Jurkat, Clone E6-1 (cell line): ENCODE data around the gene KDM2B.
A peak's percentile ranks its signal among the peaks of the same experiment; 100 is the strongest.
"Not testable (repeated sequence)": the region's sequence is repeated elsewhere in the genome, so short reads cannot be mapped to it uniquely, and the experiment has no call there.

ENCODE experiments used
- DNase-seq: peaks from one replicate; pipeline ENCODE4 v3.0.0-alpha.2; 2011; ENCODE audit warnings: low read depth, low spot score
- H3K4me3 ChIP-seq: 2 replicates; pipeline ENCODE4 v1.5.1; 2011; ENCODE audit warnings: mild to moderate bottlenecking, low read length, control low read depth, moderate library complexity

The KDM2B gene

DNA sequence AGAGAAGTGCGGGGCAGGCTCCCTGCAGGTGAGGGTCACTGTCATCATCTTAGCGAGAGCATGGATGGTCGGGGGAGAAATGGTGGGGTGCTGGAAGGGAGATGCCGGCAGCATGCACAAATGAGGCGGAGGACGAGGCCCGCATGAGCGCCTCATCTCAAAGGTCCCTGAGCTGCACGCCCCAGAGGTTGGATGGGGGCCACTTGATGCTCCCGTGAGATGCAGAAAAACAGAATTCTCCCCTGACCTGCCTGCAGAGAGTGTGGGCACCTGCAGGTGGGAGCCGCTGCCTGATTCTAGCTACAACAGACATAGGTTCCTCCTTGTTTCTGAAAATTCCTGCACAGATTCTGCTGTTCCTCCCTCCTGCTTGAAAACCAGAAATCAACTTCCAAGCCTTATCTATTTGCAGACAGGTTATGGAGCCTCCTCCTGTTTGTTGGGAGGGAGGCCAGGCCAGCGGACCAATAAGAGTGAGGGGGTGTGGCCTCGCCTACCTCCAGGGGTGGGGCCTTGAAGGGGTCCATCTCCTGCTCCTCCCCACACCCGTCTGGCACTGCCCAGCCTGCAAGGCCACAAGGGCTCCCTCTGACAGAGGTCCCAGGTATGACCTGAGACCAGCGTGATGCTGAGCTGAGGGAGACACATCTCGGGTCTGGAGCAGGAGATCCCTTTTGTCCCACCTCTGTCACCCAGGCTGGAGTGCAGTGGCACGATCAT lies 67.2 kb downstream of the KDM2B start:
- H3K4me3 ChIP-seq: no peak overlapping the region
- no peak for DNase-seq

DNA sequence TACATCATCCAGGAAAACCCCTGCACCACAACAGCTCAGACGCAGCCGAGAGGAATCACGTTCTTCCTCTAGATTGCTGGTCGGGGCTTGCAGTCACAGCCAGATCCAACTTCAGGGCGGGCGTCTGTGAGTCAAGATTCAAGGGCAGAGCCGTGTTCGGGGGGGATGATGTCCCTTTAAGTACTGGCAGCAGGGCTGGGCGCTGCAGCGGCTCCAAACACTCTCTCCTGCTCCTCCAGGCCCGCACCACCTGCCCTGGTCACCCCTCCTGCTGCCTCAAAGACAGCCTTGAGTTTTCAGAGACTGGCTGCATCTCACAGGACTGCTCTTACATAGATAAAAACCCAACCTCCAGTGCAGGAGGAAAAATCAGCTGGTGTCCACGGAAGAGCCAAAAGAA lies 68.3 kb downstream of the KDM2B start:
- DNase-seq: no peak

DNA sequence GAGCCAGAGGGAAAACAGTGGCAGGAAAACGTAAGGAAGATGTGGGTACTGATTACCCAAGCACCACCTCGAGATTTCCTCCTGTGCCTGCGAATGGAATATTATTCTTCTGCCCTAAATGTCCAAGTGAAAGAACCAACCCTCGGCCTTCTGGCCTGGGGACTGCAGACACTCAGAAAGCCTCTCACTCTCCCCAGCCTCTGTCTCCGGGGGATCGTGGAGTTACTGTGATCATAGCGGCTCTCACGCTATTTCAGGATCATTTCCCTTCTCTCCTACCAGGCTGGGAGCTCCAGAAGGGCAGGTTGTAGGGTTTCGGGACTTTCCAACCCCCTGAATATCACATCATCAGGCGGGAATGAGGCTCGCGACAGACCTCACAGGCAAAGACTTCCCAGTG lies 68.9 kb downstream of the KDM2B start:
- no peak for DNase-seq

More for the DNA sequence above, 68.3 kb downstream of the KDM2B start:
- H3K4me3 ChIP-seq: no peak overlapping the region

DNA sequence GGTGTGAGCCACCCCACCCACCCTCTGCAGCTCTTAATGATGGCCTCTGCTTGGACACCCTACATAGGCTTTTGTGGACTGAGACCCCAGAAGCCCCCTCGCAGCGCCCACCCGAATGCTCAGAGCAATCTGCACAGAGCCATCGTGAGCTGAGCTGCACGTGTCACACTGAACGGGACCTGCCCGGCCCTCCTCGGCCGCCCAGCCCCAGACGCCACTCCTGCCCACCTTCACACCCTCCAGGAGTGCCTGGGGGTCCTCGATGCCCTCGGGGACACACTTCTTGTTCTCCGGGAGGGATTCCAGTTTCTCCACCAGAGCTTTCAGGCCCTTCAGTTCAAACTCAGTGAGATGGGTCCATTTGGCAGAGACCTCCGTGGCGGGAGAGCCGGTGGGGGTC lies 71.5 kb downstream of the KDM2B start:
- no peak for DNase-seq
- no peak overlapping the region for H3K4me3 ChIP-seq

More for the DNA sequence above, 68.9 kb downstream of the KDM2B start:
- H3K4me3 ChIP-seq: no peak overlapping the region

DNA sequence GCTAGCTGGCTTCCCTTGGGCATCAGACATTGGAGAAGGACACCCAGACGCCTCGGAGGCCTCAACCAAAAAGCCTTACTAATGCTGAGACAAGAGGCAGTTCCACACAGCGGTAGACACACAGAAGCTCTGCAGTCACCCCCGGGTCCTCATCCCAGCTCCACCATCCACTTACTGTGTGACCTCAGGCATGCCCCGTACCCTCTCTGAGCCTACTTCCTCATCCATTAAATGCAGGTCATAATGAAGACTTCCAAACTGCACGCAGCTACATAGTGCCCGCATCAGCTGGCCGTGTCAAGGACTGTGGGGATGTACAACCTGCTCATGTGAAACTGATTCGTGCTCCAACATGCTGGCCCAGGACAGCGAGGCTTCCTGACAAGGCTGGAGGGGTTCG lies 72.3 kb downstream of the KDM2B start:
- no peak overlapping the region for H3K4me3 ChIP-seq
- no peak for DNase-seq

DNA sequence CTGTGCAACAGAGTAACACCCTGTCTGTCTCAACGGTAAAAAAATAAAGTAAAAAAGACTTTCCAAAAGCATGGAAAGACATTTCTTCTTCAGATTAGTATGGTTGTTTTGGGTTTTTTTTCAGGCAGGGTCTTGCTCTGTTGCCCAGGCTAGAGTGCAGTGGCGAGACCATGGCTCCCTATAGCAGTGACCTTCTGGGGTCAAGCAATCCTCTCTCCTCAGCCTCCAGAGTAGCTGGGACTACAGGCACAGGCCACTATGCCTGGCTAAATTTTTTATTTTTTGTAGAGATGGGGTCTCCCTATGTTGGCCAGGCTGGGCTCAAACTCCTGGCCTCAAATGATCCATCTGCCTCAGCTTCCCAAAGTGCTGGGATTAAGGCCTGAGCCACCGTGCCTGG lies 72.8 kb downstream of the KDM2B start:
- H3K4me3 ChIP-seq: no peak overlapping the region
- no peak for DNase-seq

DNA sequence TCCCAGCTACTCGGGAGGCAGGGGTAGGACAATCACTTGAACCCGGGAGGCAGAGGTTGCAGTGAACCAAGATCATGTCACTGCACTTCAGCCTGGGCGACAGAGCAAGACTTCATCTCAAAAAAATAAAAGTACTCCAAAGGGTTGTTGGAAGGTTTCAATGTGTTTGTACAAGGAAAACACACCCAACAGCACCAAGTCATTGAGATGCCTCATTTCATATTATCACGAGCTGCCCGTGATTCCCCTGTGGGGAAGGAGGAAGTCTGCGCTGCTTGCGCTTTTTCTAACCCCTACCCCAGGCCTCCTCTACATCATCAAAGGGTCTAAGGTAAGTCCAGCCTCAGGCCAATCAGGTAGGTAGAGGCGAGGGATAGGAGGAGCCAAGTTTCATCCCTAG lies 73.6 kb downstream of the KDM2B start:
- H3K4me3 ChIP-seq: no peak overlapping the region
- DNase-seq: no peak

DNA sequence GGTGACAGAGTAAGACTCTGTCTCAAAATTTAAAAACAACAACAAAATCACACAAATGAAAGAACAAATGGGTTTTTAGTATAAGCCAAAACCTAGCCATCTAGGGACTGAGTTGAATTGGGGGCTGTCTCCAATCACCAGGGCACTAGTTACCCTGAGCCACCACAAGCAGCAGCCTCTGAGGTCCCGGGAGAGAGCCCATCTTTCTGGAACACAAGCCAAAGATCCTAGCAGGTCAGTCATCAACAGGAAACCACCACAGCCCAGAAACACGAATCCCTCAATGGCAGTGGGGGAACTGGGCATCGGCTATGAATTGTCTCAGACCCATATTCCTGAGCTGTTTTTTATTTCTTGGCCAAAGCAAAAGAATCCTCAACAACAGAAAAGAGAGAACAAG lies 75.3 kb downstream of the KDM2B start:
- H3K4me3 ChIP-seq: no peak overlapping the region
- no peak for DNase-seq

DNA sequence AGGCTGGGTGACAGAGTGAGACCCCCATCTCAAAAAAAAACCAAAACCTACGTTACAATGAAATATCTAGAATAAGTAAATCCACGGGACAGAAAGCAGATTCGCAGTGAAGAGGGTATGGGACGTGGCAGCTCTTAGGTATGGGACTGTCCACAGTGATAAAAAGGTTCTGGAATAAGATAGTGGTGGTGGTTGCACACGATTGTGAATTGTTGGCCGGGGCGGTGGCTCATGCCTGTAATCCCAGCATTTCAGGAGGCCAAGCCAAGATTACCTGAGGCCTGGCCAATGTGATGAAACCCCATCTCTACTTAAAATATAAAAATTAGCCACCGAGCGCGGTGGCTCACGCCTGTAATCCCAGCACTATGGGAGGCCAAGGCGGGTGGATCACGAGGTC lies 76.3 kb downstream of the KDM2B start:
- no peak for DNase-seq
- H3K4me3 ChIP-seq: no peak overlapping the region

DNA sequence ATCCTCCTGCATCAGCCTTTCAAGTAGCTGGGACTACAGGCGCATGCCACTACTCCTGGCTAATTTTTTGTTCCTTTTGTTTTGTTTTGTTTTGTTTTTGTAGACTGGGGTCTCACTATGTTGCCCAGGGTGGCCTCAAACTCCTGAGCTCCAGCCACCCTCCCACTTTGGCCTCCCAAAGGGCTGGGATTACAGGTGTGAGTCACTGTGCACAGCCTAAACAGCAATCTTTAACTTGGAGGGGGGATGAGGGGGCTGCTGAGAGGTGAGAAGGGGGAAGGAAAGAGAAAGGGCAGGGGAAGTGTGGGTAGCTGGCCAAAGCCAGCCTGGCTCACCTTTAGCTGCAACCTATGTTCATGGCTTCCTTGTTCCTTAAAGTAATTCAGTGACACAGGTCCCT lies 77.4 kb downstream of the KDM2B start:
- DNase-seq: no peak
- no peak overlapping the region for H3K4me3 ChIP-seq

DNA sequence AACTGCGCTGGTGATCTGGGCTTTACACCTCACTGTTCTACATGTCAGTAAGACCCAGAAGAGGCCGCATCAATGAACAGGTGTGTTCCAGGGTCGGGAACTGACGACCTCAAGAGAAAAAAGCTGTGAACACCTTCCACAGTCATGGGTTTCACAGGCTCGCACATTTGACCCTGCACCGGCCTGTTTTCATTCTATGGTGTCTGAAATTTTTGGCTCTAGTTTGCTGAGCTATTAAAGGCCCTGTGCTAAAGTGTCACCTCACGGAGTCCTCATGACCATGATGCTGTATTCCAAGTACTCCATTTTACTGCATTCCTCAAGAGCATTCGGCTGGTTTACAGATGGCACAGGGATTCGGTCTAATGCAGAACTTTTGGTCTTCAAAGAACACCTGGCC lies 78.9 kb downstream of the KDM2B start:
- H3K4me3 ChIP-seq: no peak overlapping the region
- no peak for DNase-seq

DNA sequence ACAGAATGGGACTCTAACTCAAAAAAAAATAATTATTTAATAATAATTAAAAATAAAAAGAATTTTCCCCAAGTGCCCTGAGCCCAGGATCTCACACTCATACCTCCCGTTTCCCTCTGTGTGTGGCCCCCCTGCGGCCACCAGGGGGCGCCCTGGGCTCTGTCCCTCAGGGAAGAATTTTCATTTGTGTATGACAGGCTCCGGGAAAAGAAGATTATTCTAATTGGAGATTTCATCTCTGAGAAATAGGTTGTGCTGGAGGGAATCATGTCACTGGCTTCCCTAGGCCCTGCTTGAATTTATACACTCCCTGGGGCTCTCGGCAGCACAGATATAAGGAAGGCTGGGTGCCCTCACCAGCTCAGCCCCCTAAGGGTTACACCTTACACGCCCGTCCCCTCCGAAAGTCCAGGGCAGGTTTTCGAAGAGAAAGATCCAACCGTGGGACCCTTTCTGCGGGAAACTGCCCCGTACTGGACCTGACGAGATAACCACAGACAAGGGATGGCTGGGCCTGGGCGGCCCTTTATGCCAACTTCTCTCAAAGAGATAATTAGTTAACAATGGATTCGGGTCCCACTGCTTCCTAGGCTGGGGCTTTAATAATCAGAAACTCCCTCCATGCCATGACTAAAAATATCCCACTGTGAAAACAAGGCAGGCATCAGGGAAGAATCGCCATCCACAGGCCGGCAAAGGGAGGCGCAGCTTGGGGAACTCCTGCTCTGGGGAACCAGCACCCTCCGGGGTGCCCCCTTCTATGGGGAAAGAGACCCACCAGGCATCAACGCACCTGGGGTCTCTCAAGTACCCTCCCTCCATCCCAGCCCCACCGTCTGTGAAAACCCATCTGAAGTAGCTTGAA lies 80.7 kb downstream of the KDM2B start:
- H3K4me3 ChIP-seq: no peak overlapping the region
- DNase-seq: no peak

DNA sequence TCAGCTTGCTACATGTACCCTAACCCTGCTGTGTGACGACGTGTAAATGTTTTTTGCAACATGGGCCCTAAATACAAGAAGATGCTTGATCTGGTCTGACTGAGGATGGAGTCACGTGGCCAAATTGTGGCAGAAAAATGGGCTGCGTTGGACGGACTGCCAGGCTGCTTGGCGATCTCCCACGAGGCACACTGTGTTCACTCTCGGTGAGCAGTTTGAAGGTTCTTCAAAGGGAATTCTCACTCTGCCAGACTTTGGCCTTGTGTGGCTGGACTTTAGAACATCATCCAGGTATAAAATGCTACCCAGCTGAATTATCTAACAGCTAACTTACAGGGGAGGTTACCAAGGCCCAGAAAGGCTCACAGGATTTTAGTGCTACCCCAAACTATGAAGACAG lies 85.1 kb downstream of the KDM2B start:
- no peak overlapping the region for H3K4me3 ChIP-seq
- DNase-seq: no peak

DNA sequence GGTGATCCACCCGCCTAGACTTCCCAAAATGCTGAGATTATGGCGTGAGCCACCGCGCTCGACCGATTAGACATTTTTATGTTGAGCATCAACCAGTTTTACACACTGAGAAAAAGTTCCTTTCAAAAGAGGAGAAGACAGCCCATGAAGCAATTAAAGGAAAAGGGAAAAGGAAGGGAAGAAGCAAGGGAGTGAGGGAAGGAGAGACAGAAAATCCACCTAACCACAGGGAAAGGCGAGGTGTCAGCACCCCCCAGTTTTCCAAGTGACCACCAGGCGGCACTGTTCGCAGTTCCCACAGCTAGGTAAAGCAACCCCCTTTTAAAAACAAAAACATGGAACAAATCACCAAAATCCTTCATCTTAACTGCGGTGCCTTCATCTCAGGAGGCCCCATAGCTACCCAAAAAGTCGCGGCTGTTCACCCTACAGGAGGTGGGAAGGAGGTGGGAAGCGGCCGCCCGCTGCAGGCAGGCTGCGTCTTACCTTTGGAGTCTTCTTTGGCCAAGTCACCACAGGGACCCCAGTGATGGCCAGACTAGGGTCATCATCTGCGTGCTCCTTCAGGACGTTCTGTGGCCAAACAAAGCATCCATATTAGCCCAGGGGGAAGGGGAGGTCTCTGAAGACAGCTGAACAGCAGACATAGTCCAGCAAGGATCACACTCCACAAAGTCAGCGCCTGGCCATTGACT lies 86.6 kb downstream of the KDM2B start:
- peak; percentile 32 for DNase-seq
- H3K4me3 ChIP-seq: no peak overlapping the region

DNA sequence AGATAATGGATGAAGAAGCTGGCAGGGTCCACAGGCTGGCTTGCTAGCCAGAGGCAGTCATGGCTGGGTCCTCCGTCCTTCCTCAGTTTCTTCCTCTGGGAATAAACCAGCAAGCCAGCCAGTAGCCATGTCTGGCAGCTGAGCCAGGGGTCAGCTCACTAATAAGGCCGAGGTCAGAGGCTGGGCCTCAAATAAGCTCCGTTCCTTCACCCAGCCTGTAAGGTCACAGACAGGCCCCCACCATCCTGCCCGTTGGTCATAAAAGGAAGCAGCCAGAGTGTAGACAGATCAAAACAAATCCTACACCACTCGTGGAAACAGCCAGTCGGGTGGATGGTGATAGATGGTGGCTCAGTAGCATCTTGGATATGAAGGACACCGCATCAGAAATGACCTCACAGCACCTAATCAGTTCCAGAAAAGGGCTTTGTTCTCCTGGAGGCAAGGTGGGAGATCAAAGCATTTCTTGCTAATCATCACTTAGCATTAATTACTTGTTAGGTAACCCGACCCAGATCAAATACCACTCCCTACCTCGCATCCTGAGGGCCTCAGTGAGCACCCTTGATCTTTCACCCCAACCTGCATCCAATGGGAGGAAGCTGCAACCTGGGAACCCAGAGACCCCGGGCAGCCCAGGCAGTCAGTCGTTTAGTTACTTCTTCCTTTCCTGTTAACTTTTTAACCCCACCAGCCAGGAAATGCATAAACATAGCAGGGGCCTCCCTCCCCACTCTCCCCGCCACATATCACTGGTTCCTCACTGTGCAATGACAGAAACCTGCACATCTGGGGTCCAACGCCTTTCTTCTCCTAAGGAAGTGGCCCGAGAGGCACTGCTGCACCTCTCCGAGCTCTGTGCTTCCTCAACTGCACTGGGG lies 90.2 kb downstream of the KDM2B start:
- peak; percentile 77 for DNase-seq
- H3K4me3 ChIP-seq: peak overlapping the region; percentile 26

DNA sequence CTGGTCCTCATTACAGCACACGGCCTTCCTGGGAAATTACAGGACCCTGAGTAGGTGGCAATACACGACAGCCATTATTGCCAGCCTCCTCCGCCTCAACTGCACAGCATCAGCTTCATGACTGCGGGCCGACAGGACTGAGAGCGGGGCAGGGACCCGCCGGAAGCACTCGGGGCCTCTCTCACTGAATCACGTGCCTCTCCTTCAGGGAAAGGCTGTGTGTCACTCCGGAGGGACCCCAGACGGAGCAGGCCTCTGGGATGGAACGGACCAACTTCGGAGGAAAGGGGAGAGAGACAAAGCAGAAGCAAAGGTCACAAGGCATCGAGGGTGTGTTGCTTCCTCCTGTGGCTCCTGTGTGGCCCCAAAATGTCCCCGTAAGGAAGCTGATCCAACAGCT lies 90.9 kb downstream of the KDM2B start:
- DNase-seq: no peak

DNA sequence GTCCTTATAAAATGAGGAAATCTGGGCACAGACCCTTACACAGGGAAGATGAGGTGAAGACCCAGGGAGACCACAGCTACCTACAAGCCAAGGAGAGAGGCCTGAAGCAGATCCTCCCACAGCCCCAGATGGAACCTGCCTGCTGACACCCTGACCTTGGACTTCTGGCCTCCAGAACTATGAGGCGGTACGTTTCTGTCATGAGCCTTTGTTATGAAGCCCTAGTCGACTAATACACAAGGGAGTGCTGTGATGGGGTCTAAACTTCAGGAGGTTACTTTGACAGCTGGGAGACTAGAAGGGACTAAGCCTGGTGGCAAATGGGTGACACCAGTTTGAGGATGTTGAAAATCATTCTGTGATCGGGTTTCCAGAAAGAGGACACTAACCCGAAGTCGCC lies 95.9 kb downstream of the KDM2B start:
- H3K4me3 ChIP-seq: no peak overlapping the region
- DNase-seq: no peak

More for the DNA sequence above, 90.9 kb downstream of the KDM2B start:
- H3K4me3 ChIP-seq: no peak overlapping the region

DNA sequence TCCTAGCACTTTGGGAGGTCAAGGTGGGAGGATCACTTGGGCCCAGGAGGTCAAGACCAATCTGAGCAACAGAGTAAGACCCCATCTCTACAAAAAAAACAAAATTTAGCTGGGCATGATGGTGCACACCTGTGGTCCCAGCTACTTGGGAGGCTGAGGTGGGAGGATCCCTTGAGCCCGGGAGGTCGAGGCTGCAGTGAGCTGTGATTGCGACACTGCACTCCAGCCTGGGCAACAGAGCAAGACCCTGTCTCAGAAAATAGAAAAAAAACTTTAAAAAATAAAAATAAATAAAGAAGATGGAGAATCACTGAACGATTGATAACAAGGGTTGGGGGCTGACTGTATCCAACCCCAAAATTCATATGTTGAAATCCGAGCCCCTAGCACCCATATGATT lies 96.3 kb downstream of the KDM2B start:
- H3K4me3 ChIP-seq, DNase-seq: not testable (repeated sequence)

DNA sequence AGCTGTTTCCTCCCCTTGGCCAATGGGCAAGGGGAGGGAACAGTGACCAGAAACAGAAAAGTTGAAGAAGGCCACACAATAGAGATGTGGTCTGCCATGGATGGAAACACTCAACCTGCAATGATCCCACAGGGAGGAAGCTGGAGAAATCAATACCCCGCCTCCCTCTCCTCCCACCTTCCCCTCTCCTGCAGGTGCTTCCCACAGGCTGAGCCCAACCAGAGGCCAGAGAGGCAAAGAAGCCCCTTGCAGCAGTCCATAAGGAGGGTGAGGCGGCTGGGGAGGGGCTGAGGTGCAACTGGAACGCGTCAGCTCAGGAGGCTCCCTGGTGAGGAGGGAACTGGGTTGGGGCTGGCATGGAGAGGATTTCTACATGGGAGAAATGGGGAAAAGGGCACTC lies 96.9 kb downstream of the KDM2B start:
- H3K4me3 ChIP-seq: no peak overlapping the region
- no peak for DNase-seq
